Ovary (tissue), 9 donors: ENCODE data around the gene INPP4A. TPM values are rescaled to one million over a fixed set of nuclear protein-coding genes. Genes with fewer than 3 reads are reported as not detected.
A peak's percentile ranks its signal among the peaks of the same experiment; 100 is the strongest.

Source experiments
- DNase-seq, 5 donors: peaks; one replicate each; pipeline ENCODE4 v3.0.0-alpha.2; 2019 to 2020
- H3K27ac ChIP-seq, 2 donors: fragments of 200-600 bp; one replicate each; pipeline versions ENCODE4 v1.5.1 to v1.8.0; 2019 to 2022
- H3K27me3 ChIP-seq: fragments of 200-600 bp; one replicate; pipeline ENCODE4 v1.8.0; 2022
- H3K36me3 ChIP-seq: fragments of 200-600 bp; sonication (generic); one replicate; pipeline ENCODE4 v1.5.1; 2019
- H3K4me1 ChIP-seq: one replicate; pipeline ENCODE4 v1.8.1; 2013; ENCODE audit warnings: mild to moderate bottlenecking, moderate library complexity; ENCODE audit not compliant: insufficient read depth
- H3K4me3 ChIP-seq: fragments of 200-600 bp; sonication (generic); one replicate; pipeline ENCODE4 v1.5.1; 2017
- H3K9me3 ChIP-seq, 2 donors: fragments of 200-600 bp in 1 of 2; sonication (generic) in 1 of 2; one replicate each; pipeline versions ENCODE4 v1.5.1 to v1.8.1; 2013 to 2019; ENCODE audit warnings: mild to moderate bottlenecking in 1 of 2, moderate library complexity in 1 of 2
- EP300 ChIP-seq: sonication (generic); formaldehyde crosslinking; IDR thresholded peaks from one replicate; pipeline ENCODE4 v1.6.1; 2017; ENCODE audit warnings: antibody characterized with exemption
- POLR2A ChIP-seq: fragments of 450-650 bp; IDR thresholded peaks from one replicate; pipeline ENCODE4 v1.6.1; 2017; ENCODE audit warnings: antibody characterized with exemption, mild to moderate bottlenecking, moderate library complexity
- WGBS, 3 donors: extraction: QIAGEN DNeasy Blood & Tissue Kit in 1 of 3; methylation state at CpG; one replicate each; pipeline versions ENCODE4 v1.1.5 to v1.1.7; 2013 to 2017; 5-methylcytosine and 5-hydroxymethylcytosine counted together
- intact Hi-C, 4 donors: fragments of 100-400 bp; cut with DNase I; formaldehyde crosslinking; loops; one replicate each; pipeline versions ENCODE4 v1.11.0 to v1.15.1; 2022 to 2023
- polyA plus RNA-seq, 2 donors: library from polyadenylated mRNA; stranded (reverse); fragments of 200-250 nt in 1 of 2; fragments of 350-450 nt in 1 of 2; fragmentation: Illumina TruSeq in 1 of 2; extraction: RNeasy Lipid Tissue Mini Kit (QIAGEN cat#74804) in 1 of 2; gene quantifications; one replicate each; pipeline ENCODE4 v1.2.3, GENCODE V29; 2013 to 2014
- total RNA-seq, 7 donors: library from RNA; depleted of rRNA in 2 of 7; stranded (reverse); fragments of >200 nt in 2 of 7; fragmentation: NEBNext Ultra II Directional in 3 of 7; extraction: Animal tissue kit (Norgen Biotek cat#: 25700) in 3 of 7; gene quantifications; one replicate each; pipeline versions ENCODE4 v1.1.0 to v1.2.4, GENCODE V29; 2016 to 2023
- TF ChIP-seq, protein P1 (sequence below), 3 donors: fragments of 450-650 bp in 2 of 3; fragments of 200-600 bp in 1 of 3; IDR thresholded peaks; one replicate each; pipeline versions ENCODE4 v1.5.1 to v1.8.0; 2016 to 2022; ENCODE audit warnings: antibody characterized with exemption in 3 of 3, mild to moderate bottlenecking in 1 of 3
- donor health status: DM: no; HTN: no; CAD: no; lungs with moderate emphysema.
- donor health status: DM: no; HTN: no; CAD: no.
- donor health status: Bipolar disorder and iron deficiency.
- donor health status: DM: yes; HTN: yes; CAD: no.
- donor health status: DM: no; HTN: no; CAD: no.
- donor health status: DM: yes; HTN: yes; CAD: no.

The INPP4A gene
- total and polyA plus RNA-seq, 9 donors, result 7.5 to 25.8 (median 16.2) TPM

DNA sequence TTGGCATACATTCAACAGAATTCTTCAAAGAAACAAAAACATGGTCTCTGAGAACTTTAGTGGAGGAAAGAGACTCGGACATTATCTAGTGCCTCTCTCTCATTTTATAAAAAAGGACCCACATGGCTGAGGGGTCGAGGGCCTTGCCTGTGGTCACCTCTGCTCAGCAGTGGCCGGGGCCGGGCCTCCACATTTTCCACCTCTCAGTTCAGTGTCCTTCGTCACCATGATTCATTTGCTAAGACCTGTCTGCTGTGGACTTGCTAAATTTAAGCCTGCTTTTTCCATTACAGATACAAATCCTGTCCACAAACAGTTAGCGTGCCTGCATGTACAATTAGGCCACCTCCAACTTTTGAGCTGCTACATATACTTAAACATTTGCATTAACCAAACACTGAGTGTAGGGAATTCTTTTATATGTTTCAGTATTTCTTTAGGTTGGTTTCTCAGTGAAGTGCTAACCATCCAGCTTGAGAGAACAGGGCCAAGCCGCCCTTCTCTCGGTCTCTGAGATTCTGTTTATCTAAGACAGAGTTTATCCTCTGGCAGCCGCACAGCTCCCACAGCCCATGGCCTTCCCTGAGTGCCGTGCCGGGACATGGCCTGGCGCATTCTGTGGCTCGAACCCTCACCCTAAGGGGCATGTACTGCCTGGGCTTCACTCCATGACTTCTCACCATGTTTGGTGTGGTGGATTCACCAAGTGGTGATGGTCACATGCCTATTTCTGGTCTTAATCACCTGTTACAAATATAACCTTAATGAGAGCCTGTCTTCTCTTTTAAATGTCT is 117.4 kb downstream of the INPP4A start:
- no peak overlapping the region for H3K4me3 ChIP-seq
- H3K9me3 ChIP-seq, result no peaks in the 10 kb centered on the region
- WGBS, 3 donors, result 76 to 82% (median 79%) methylated on average over 13 of the region's 13 CpGs
- H3K27me3 ChIP-seq, result no peaks in the 10 kb centered on the region
- H3K4me1 ChIP-seq, result peaks cover 10% of the 10 kb centered on the region
- peak overlapping the region in 1 of 2 donors; percentile 30 for H3K27ac ChIP-seq
- DNase-seq, result no peak
- TF ChIP-seq EP300, result no peak
- no peak for TF ChIP-seq POLR2A
- TF ChIP-seq, protein P1, sequence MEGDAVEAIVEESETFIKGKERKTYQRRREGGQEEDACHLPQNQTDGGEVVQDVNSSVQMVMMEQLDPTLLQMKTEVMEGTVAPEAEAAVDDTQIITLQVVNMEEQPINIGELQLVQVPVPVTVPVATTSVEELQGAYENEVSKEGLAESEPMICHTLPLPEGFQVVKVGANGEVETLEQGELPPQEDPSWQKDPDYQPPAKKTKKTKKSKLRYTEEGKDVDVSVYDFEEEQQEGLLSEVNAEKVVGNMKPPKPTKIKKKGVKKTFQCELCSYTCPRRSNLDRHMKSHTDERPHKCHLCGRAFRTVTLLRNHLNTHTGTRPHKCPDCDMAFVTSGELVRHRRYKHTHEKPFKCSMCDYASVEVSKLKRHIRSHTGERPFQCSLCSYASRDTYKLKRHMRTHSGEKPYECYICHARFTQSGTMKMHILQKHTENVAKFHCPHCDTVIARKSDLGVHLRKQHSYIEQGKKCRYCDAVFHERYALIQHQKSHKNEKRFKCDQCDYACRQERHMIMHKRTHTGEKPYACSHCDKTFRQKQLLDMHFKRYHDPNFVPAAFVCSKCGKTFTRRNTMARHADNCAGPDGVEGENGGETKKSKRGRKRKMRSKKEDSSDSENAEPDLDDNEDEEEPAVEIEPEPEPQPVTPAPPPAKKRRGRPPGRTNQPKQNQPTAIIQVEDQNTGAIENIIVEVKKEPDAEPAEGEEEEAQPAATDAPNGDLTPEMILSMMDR (IDR thresholded peaks at IDR 0.05), result no peak
- intact Hi-C loops, result loop anchor here in 1 of 4 donors (10.0 kb wide), 1 partner anchor 147 kb away; no protein-coding TSS in a partner anchor
- no peaks in the 10 kb centered on the region for H3K36me3 ChIP-seq

DNA sequence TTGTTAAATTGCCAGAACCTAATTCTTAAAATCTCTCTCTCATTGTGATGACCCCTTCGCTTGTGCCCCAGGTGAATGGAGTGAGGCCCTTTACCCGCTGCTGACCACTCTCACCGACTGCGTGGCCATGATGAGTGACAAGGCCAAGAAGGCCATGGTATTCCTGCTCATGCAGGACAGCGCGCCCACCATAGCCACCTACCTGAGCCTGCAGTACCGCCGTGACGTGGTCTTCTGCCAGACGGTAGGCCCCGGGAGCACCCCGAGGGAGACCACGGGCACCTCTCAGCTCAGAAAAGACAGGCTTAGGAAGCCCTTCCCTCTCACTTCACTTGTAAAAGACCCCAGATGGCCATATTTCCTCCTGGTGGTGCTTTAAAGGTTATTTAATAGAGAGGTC is 118.7 kb downstream of the INPP4A start:
- no peaks in the 10 kb centered on the region for H3K27me3 ChIP-seq
- no peak for DNase-seq
- intact Hi-C loops, result loop anchor here in 1 of 4 donors (10.0 kb wide), 1 partner anchor 149 kb away; no protein-coding TSS in a partner anchor
- no peak overlapping the region for H3K27ac ChIP-seq
- 96 to 97% (median 97%) methylated on average over 13 of the region's 13 CpGs for WGBS, 3 donors
- H3K36me3 ChIP-seq, result no peaks in the 10 kb centered on the region
- TF ChIP-seq, protein P1 (IDR thresholded peaks at IDR 0.05), result no peak
- H3K9me3 ChIP-seq, result no peaks in the 10 kb centered on the region
- H3K4me3 ChIP-seq, result no peak overlapping the region
- peaks cover 10% of the 10 kb centered on the region for H3K4me1 ChIP-seq

DNA sequence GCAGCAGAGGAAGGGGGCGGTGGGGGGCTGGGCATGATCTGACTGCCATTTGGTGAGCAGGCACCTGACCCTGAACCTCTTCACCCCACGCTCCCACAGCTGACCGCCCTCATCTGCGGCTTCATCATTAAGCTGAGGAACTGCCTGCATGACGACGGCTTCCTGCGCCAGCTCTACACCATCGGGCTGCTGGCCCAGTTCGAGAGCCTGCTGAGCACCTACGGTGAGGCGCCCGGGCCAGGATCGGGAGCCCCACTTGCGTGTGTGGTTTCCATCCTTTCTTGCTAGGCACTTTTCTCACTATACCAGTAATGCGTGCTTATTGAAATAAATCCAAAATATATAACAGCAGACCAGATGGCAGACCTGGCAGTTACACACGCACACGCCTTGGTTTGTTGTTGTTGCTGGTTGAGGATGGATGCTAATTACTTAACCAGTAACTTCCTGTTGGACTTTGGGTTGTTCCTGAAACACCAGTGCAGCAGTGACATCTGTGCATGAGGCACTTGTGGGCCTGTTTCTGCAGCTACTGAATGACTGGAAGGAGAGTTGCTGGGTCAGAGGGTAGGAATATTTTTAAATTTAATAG is 120.0 kb downstream of the INPP4A start:
- TF ChIP-seq POLR2A (no peak), EP300 (no peak)
- TF ChIP-seq, protein P1 (IDR thresholded peaks at IDR 0.05), result no peak

DNA sequence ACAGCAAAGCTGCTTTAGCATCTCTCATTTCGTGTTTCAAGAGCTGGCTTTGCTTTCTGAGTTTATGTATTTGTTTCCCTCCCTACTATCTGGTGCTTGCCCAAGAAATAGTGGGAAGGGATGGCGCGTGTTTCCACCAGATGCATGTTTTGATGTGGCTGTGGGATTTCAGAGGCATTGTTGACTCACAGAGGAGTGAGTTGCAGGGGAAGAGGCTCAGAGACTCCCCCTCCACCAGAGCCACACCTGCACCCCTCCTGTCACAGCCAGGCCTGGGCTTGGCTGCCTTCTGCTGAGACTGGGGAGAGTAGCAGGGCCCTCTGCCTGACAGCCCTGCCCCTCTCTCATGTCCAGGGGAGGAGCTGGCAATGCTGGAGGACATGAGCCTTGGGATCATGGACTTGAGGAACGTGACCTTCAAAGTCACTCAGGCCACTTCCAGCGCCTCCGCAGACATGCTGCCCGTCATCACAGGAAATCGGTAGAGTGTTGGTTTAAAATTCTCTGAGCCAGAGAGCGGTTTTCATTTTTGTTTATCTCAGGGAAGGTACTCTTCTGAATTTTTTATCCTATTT is 120.7 kb downstream of the INPP4A start:
- no peaks in the 10 kb centered on the region for H3K36me3 ChIP-seq
- WGBS, 3 donors, result 91 to 94% (median 92%) methylated on average over 9 of the region's 9 CpGs
- no peak for DNase-seq
- H3K27ac ChIP-seq, result no peak overlapping the region
- H3K27me3 ChIP-seq, result no peaks in the 10 kb centered on the region
- no peaks in the 10 kb centered on the region for H3K9me3 ChIP-seq
- no peak overlapping the region for H3K4me3 ChIP-seq
- H3K4me1 ChIP-seq, result peaks cover 7% of the 10 kb centered on the region
- TF ChIP-seq, protein P1 (IDR thresholded peaks at IDR 0.05), result no peak
- TF ChIP-seq EP300 (no peak), POLR2A (no peak)
- intact Hi-C loops, result loop anchor here in 1 of 4 donors (10.0 kb wide), 1 partner anchor 151 kb away; no protein-coding TSS in a partner anchor

More for the DNA sequence above, 120.0 kb downstream of the INPP4A start:
- intact Hi-C loops, result loop anchor here in 1 of 4 donors (10.0 kb wide), 1 partner anchor 150 kb away; no protein-coding TSS in a partner anchor
- H3K4me1 ChIP-seq, result peaks cover 10% of the 10 kb centered on the region
- no peak for DNase-seq
- H3K4me3 ChIP-seq, result no peak overlapping the region
- H3K27ac ChIP-seq, result no peak overlapping the region
- H3K9me3 ChIP-seq, result no peaks in the 10 kb centered on the region
- WGBS, 3 donors, result 93 to 94% (median 93%) methylated on average over 17 of the region's 17 CpGs
- no peaks in the 10 kb centered on the region for H3K36me3 ChIP-seq
- no peaks in the 10 kb centered on the region for H3K27me3 ChIP-seq
